Lung (tissue), 12 donors: ENCODE results near the gene PRLR. TPM values are rescaled to one million over a fixed set of nuclear protein-coding genes. Genes with fewer than 3 reads are reported as not detected.
"Not testable (repeated sequence)": the region's sequence is repeated elsewhere in the genome, so short reads cannot be mapped to it uniquely, and the experiment has no call there.

Experiments used
- ATAC-seq: fragments of 200-7000 bp; cut with Tn5 transposase; one replicate; pipeline ENCODE4 v1.9.1; 2020; ENCODE audit warnings: moderate number of reproducible peaks; ENCODE audit not compliant: insufficient read depth, low FRiP score
- DNase-seq, 3 donors: peaks; one replicate each; pipeline ENCODE4 v3.0.0-alpha.2; 2013 to 2017
- H3K27ac ChIP-seq, 2 donors: one replicate each; pipeline ENCODE4 v1.5.1; 2013; ENCODE audit warnings: mild to moderate bottlenecking in 2 of 2, moderate library complexity in 2 of 2, control low read depth in 1 of 2, inconsistent platforms in 1 of 2, low read depth in 1 of 2, low read length in 1 of 2
- H3K27me3 ChIP-seq, 3 donors: one replicate each; pipeline ENCODE4 v1.5.1; 2013; ENCODE audit warnings: low read length in 2 of 3; ENCODE audit not compliant: control insufficient read depth in 3 of 3, insufficient read depth in 3 of 3
- H3K36me3 ChIP-seq, 4 donors: one replicate each; pipeline ENCODE4 v1.5.1; 2013; ENCODE audit warnings: low read length in 4 of 4, mild to moderate bottlenecking in 1 of 4, moderate library complexity in 1 of 4; ENCODE audit not compliant: control insufficient read depth in 4 of 4, insufficient read depth in 4 of 4
- H3K4me1 ChIP-seq, 5 donors: one replicate each; pipeline ENCODE4 v1.5.1; 2013; ENCODE audit warnings: low read length in 5 of 5, mild to moderate bottlenecking in 2 of 5, moderate library complexity in 1 of 5; ENCODE audit not compliant: control insufficient read depth in 5 of 5, insufficient read depth in 5 of 5
- H3K4me3 ChIP-seq: one replicate; pipeline ENCODE4 v1.5.1; 2013; ENCODE audit warnings: mild to moderate bottlenecking, control low read depth, moderate library complexity
- H3K9ac ChIP-seq, 2 donors: one replicate each; pipeline ENCODE4 v1.5.1; 2013; ENCODE audit warnings: low read length in 2 of 2, control low read depth in 1 of 2; ENCODE audit not compliant: insufficient read depth in 1 of 2
- H3K9me3 ChIP-seq, 4 donors: one replicate each; pipeline ENCODE4 v1.5.1; 2013; ENCODE audit warnings: low read length in 3 of 4, mild to moderate bottlenecking in 1 of 4, moderate library complexity in 1 of 4; ENCODE audit not compliant: control insufficient read depth in 4 of 4, insufficient read depth in 3 of 4
- CTCF ChIP-seq: IDR thresholded peaks from 2 replicates; pipeline ENCODE4 v1.5.1; 2012; ENCODE audit warnings: mild to moderate bottlenecking; ENCODE audit errors: control extremely low read depth, extremely low read depth
- WGBS, 2 donors: extraction: QIAGEN DNeasy Blood & Tissue Kit; methylation state at CpG; one replicate each; pipeline ENCODE4 v1.1.7; 2013; 5-methylcytosine and 5-hydroxymethylcytosine counted together
- polyA plus RNA-seq, 2 donors: library from polyadenylated mRNA; stranded (reverse); fragments of 200-250 nt; gene quantifications; one replicate each; pipeline ENCODE4 v1.2.1, GENCODE V29; 2013
- total RNA-seq, 2 donors: library from RNA; depleted of rRNA in 1 of 2; stranded (reverse); fragments of >200 nt in 1 of 2; gene quantifications; one replicate each; pipeline ENCODE4 v1.2.1, GENCODE V29; 2014 to 2021
- donor health status: control.
- donor health status: control.
- donor health status: Bipolar disorder and iron deficiency.
- donor health status: healthy.
- donor health status: DM: yes; HTN: yes; CAD: no.

The PRLR gene
- total and polyA plus RNA-seq, 4 donors = 0.02 to 3.4 (median 0.76) TPM

- H3K9ac ChIP-seq = no peak overlapping the region
- no peak for TF ChIP-seq CTCF
- no peak overlapping the region for H3K27ac ChIP-seq
- H3K4me3 ChIP-seq = no peak overlapping the region
- ATAC-seq = no peak
- peaks cover 0 to 33% (median 11%) of the 10 kb centered on the region in 5 donors for H3K4me1 ChIP-seq
- DNase-seq = no peak
- no peaks in the 10 kb centered on the region for H3K9me3 ChIP-seq
- H3K27me3 ChIP-seq = no peaks in the 10 kb centered on the region
- WGBS, 2 donors = 73 to 80% methylated on average over 12 of the region's 12 CpGs
- H3K36me3 ChIP-seq = no peaks in the 10 kb centered on the region
Measured at GRCh38 chr5:35194635-35195471, 35.4 kb downstream of the PRLR start.

- no peak for TF ChIP-seq CTCF
- Histone ChIP-seq H3K4me1 (peaks cover 0 to 12% (median 3%) of the 10 kb centered on the region in 5 donors), H3K36me3 (no peaks in the 10 kb centered on the region), H3K9me3 (no peaks in the 10 kb centered on the region), H3K27me3 (no peaks in the 10 kb centered on the region), H3K4me3 (no peak overlapping the region), H3K27ac (no peak overlapping the region), H3K9ac (no peak overlapping the region)
- DNase-seq = no peak
- no peak for ATAC-seq
- 89 to 93% methylated on average over 1 of the region's 1 CpG for WGBS, 2 donors
Measured at GRCh38 chr5:35192506-35192905, 37.8 kb downstream of the PRLR start.

GRCh38 chr5:35189801-35190200 lies 40.5 kb downstream of the PRLR start:
- 90 to 93% methylated on average over 2 of the region's 2 CpGs for WGBS, 2 donors
- H3K9me3 ChIP-seq, H3K9ac ChIP-seq, DNase-seq, H3K27me3 ChIP-seq, ATAC-seq, H3K4me3 ChIP-seq, H3K36me3 ChIP-seq, H3K4me1 ChIP-seq, H3K27ac ChIP-seq: not testable (repeated sequence)

GRCh38 chr5:35188031-35188457 lies 42.2 kb downstream of the PRLR start:
- Histone ChIP-seq H3K36me3 (no peaks in the 10 kb centered on the region), H3K9me3 (no peaks in the 10 kb centered on the region), H3K4me3 (no peak overlapping the region), H3K27ac (no peak overlapping the region), H3K4me1 (peaks cover 0 to 4% (median 0%) of the 10 kb centered on the region in 5 donors), H3K27me3 (no peaks in the 10 kb centered on the region), H3K9ac (no peak overlapping the region)
- ATAC-seq = no peak
- no peak for TF ChIP-seq CTCF
- DNase-seq = peak in 2 of 3 donors; percentile 34 to 52
- WGBS, 2 donors = 68 to 78% methylated on average over 9 of the region's 9 CpGs

- not testable (repeated sequence) for H3K27ac ChIP-seq, H3K36me3 ChIP-seq, H3K4me3 ChIP-seq, ATAC-seq, H3K9me3 ChIP-seq, H3K27me3 ChIP-seq, DNase-seq, H3K9ac ChIP-seq, H3K4me1 ChIP-seq
- WGBS, 2 donors = 73 to 84% methylated on average over 3 of the region's 3 CpGs
Measured at GRCh38 chr5:35187621-35188020, 42.7 kb downstream of the PRLR start.
